ENCODE data around the gene AKAP10. TPM values are rescaled to one million over a fixed set of nuclear protein-coding genes. Genes with fewer than 3 reads are reported as not detected.
A peak's percentile ranks its signal among the peaks of the same experiment; 100 is the strongest.

AKAP10 gene
- total and polyA plus RNA-seq, 2 of the 8 experiments (the other 6 are each of a cell fraction or from before 2014, with no cell fraction given), result 13.3 to 27.0 TPM

DNA sequence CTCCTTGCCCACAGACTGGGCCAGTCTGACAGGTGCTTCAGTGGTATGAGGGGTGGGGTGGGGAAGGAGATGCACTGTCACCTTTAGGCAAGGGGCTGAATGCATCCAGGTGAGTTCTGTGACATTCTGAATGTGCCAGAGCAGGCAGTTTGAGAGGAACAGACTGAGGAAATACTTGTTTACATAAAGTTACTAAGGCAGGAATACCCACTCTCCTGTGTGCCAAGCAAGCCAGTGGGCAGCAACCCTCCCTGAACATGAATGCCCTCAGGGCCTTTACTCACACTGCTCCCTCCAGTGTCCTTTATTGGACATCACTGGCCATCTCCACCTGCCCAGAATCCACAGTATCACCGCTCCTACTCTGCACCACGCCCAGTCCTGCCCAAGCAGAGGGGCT, 76.8 kb downstream of the AKAP10 start:
- no peak overlapping the region for H3K27ac ChIP-seq (ENCODE audit: low read depth, low read length)
- no peaks in the 10 kb centered on the region; a peak in 1 of 7 replicates for H3K4me1 ChIP-seq (replicated peaks in 1 of 4; ENCODE audit: control insufficient read depth in 3 of 4, insufficient read depth in 4 of 4, low read length in 3 of 4)
- DNase-seq (ENCODE audit: low read depth in 1 of 2, low spot score in 2 of 2), result no peak
- H4K20me1 ChIP-seq (replicated peaks in 1 of 2; ENCODE audit: control insufficient read depth in 1 of 2, insufficient read depth in 2 of 2, low read length in 2 of 2), result no peaks in the 10 kb centered on the region
- H3K23me2 ChIP-seq (ENCODE audit: low read depth, low read length), result no peaks in the 10 kb centered on the region
- no peak overlapping the region for H3K56ac ChIP-seq (replicated peaks; ENCODE audit: insufficient read length, low read depth, low read length)
- no peak overlapping the region for H2AFZ ChIP-seq (ENCODE audit: low read length)
- peaks cover 0 to 22% (median 17%) of the 10 kb centered on the region in 4 experiments; a peak in 7 of 8 replicates for H3K36me3 ChIP-seq (ENCODE audit: control insufficient read depth in 2 of 4, insufficient read depth in 4 of 4, low read length in 3 of 4)
- H2BK20ac ChIP-seq (ENCODE audit: low read length), result no peak overlapping the region
- no peak overlapping the region for H3K14ac ChIP-seq (ENCODE audit: insufficient read length)
- H3K4me2 ChIP-seq (ENCODE audit: insufficient read depth in 1 of 2, low read depth in 2 of 2, low read length in 2 of 2), result no peak overlapping the region
- H3K9me3 ChIP-seq (ENCODE audit: insufficient read depth in 2 of 2, low read depth in 1 of 2, low read length in 1 of 2), result no peaks in the 10 kb centered on the region
- no peak overlapping the region for H3K4me3 ChIP-seq (ENCODE audit: extremely low read depth in 1 of 4, insufficient read depth in 2 of 4, low read depth in 3 of 4, low read length in 4 of 4)
- no peaks in the 10 kb centered on the region for H3K79me1 ChIP-seq (ENCODE audit: low read depth, low read length)
- H3K4ac ChIP-seq (replicated peaks; ENCODE audit: insufficient read length, low read depth, low read length), result no peak overlapping the region
- CTCF ChIA-PET (ENCODE audit: partially characterized antibody), result interaction anchor here (1.1 to 1.8 kb wide), 2 partner anchors 15 to 29 kb away, joined by 3 read pairs; no protein-coding TSS in a partner anchor
- H3K18ac ChIP-seq (ENCODE audit: extremely low read depth, low read length), result no peak overlapping the region
- no peak overlapping the region for H2BK120ac ChIP-seq (replicated peaks; ENCODE audit: low read depth, low read length)
- H3K23ac ChIP-seq (ENCODE audit: insufficient read length), result no peak overlapping the region
- 0 out of 2 replicates have a peak overlapping the region, but pooled peaks have one; percentile 13 for H2BK5ac ChIP-seq (ENCODE audit: low read depth, low read length)
- H3K79me2 ChIP-seq (ENCODE audit: control insufficient read depth in 1 of 2, insufficient read depth in 2 of 2, low read length in 2 of 2), result no peaks in the 10 kb centered on the region
- no peak overlapping the region for H2BK15ac ChIP-seq (ENCODE audit: low read length)
- TF ChIP-seq POLR2A (IDR thresholded peaks at IDR 0.05; ENCODE audit: control extremely low read depth in 1 of 2, low read depth in 2 of 2, low read length in 2 of 2), result 0 out of 3 replicates have a peak, but pooled peaks of 1 of the 2 experiments have one; percentile 36
- TF ChIP-seq SAP30 (IDR thresholded peaks at IDR 0.05; ENCODE audit: insufficient read depth, insufficient replicate concordance, low read length), result no peak
- H4K5ac ChIP-seq (ENCODE audit: insufficient read length, low read depth, low read length), result no peak overlapping the region
- no peak overlapping the region for H4K8ac ChIP-seq (ENCODE audit: extremely low read depth, insufficient read depth, low read length)
- 85% methylated on average over 2 of the region's 2 CpGs; no CpG with 5 or more reads in 1 of the 2 experiments for WGBS, 2 experiments (ENCODE audit: extremely low coverage in 1 of 2, insufficient coverage in 1 of 2, insufficient read length in 1 of 2, insufficient replicate concordance in 2 of 2, low coverage in 1 of 2, low lambda C conversion rate in 2 of 2, missing lambda C conversion rate in 1 of 2)
- H2AK5ac ChIP-seq (ENCODE audit: low read depth, low read length), result no peak overlapping the region
- H2BK12ac ChIP-seq (ENCODE audit: low read depth, low read length), result no peak overlapping the region
- H4K91ac ChIP-seq (replicated peaks; ENCODE audit: insufficient read length, low read length), result no peak overlapping the region
- no peaks in the 10 kb centered on the region for H3K27me3 ChIP-seq (replicated peaks in 1 of 4; ENCODE audit: control insufficient read depth in 3 of 4, extremely low read depth in 1 of 4, insufficient read depth in 3 of 4, low read length in 3 of 4)
- no peak overlapping the region for H3K9ac ChIP-seq (replicated peaks in 1 of 4; ENCODE audit: extremely low read depth in 1 of 4, low read depth in 3 of 4, low read length in 3 of 4)
- POLR2A ChIA-PET (ENCODE audit: partially characterized antibody), result no interaction called here
- FAIRE-seq, result no peak

Data from H1 (cell line).